ENCODE results near the gene OPRM1.
"Not testable (repeated sequence)": the region's sequence is repeated elsewhere in the genome, so short reads cannot be mapped to it uniquely, and the experiment has no call there.

GRCh38 chr6:154078596-154078995 is 39.6 kb downstream of the OPRM1 start:
- TF ChIP-seq CTCF, POLR2A (IDR thresholded peaks at IDR 0.05): not testable (repeated sequence)

Data from Peyer's patch (tissue), 4 donors.